NCI-H510A treated with DMSO at 0.1 percent for 48 hours (cell line): ENCODE measurements around the gene ALLC.
"Not testable (repeated sequence)": the region's sequence is repeated elsewhere in the genome, so short reads cannot be mapped to it uniquely, and the experiment has no call there.

Source experiments
- DNase-seq: peaks from one replicate; lab custom pipeline; 2025; lab: John Stamatoyannopoulos, UW

The ALLC gene

GRCh38 chr2:3657881-3658280 is at the start of gene ALLC:
Gene ALLC, plus strand, starts transcription at chr2:3658200. Its CDS starts 12,958 bp downstream, at chr2:3671158.
- DNase-seq: no peak

- peak; percentile 52 for DNase-seq
Observed at GRCh38 chr2:3608373-3609278, 49.4 kb upstream of the ALLC start.

- peak; percentile 59 for DNase-seq
Observed at GRCh38 chr2:3609279-3609673, 48.7 kb upstream of the ALLC start.

- peak; percentile 85 for DNase-seq
Observed at GRCh38 chr2:3610415-3610814, 47.6 kb upstream of the ALLC start.

GRCh38 chr2:3610881-3611505 is 47.0 kb upstream of the ALLC start:
- DNase-seq: peak; percentile 37

GRCh38 chr2:3611589-3611988 is 46.4 kb upstream of the ALLC start:
- DNase-seq: no peak

GRCh38 chr2:3612639-3613523 is 45.1 kb upstream of the ALLC start:
- no peak for DNase-seq

- DNase-seq: no peak
Observed at GRCh38 chr2:3613524-3613905, 44.5 kb upstream of the ALLC start.

GRCh38 chr2:3614743-3615142 is 43.3 kb upstream of the ALLC start:
- not testable (repeated sequence) for DNase-seq

GRCh38 chr2:3615541-3616200 is 42.3 kb upstream of the ALLC start:
- not testable (repeated sequence) for DNase-seq

- not testable (repeated sequence) for DNase-seq
Observed at GRCh38 chr2:3616435-3617197, 41.4 kb upstream of the ALLC start.

GRCh38 chr2:3617198-3617890 is 40.7 kb upstream of the ALLC start:
- DNase-seq: no peak

GRCh38 chr2:3618367-3618766 is 39.6 kb upstream of the ALLC start:
- DNase-seq: no peak

GRCh38 chr2:3619033-3619432 is 39.0 kb upstream of the ALLC start:
- no peak for DNase-seq

- DNase-seq: not testable (repeated sequence)
Observed at GRCh38 chr2:3619661-3620060, 38.3 kb upstream of the ALLC start.

- DNase-seq: no peak
Observed at GRCh38 chr2:3620834-3621233, 37.2 kb upstream of the ALLC start.

- no peak for DNase-seq
Observed at GRCh38 chr2:3622967-3623366, 35.0 kb upstream of the ALLC start.

GRCh38 chr2:3624059-3624794 is 33.8 kb upstream of the ALLC start:
- DNase-seq: no peak

- DNase-seq: no peak
Observed at GRCh38 chr2:3625186-3625585, 32.8 kb upstream of the ALLC start.
